Activated CD8-positive, alpha-beta memory T cell treated with anti-CD3 and anti-CD28 coated beads for 36 hours (primary cell): Measurements from ENCODE around the gene C2orf42. TPM values are rescaled to one million over a fixed set of nuclear protein-coding genes. Genes with fewer than 3 reads are reported as not detected.
"Not testable (repeated sequence)": the region's sequence is repeated elsewhere in the genome, so short reads cannot be mapped to it uniquely, and the experiment has no call there.

Experiments used
- CTCF ChIA-PET: fragments of 350-600 bp; sonication (Branson Sonifier 250); formaldehyde crosslinking; loops from one replicate; lab custom pipeline; 2021; ENCODE audit warnings: antibody characterized with exemption; lab: Charles Lee
- POLR2A ChIA-PET: fragments of 350-600 bp; sonication (Branson Sonifier 250); formaldehyde crosslinking; loops from one replicate; lab custom pipeline; 2021; ENCODE audit warnings: antibody characterized with exemption; lab: Charles Lee
- total RNA-seq, 2 experiments: library from RNA; stranded (reverse); gene quantifications; one replicate each; pipeline ENCODE4 v1.2.3, GENCODE V29; 2021

The C2orf42 gene
- total RNA-seq, 2 experiments from 2014 or later, result 20.4 to 22.9 TPM

DNA sequence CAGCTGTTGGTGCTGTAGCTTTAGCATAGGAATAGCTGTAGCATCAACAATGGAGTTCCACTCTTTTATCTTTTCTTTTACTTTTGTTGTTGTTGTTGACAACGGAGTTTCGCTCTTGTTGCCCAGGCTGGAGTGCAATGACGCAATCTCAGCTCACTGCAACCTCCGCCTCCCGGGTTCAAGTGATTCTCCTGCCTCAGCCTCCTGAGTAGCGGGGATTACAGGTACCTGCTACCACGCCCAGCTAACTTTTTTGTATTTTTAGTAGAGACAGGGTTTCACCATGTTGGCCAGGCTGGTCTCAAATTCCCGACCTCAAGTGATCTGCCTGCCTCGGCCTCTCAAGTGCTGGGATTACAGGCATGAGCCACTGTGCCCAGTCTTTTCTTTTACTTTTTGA is 3.6 kb downstream of the C2orf42 start:
- CTCF ChIA-PET, POLR2A ChIA-PET: not testable (repeated sequence)

DNA sequence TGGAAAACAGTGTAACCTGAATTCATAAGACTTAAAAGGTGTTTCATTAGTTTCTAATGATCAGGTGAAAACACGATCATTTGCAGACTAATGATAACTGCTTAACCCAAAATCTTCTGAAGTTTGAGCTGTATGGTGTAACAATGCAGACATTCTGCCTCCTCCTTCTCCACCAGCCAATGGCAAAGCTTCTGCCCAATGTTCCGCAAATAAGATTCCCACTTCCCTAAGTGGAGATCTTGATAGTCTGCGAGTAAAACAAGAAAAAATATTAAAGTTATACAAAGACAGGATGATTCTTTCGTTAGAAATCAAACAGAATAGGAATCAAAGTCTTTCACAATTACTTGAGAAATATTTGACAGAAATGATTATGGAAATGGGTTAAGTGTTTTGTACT is 8.1 kb downstream of the C2orf42 start:
- ChIA-PET CTCF (interaction anchor here (1.6 kb wide), 1 partner anchor 9 kb away, joined by 3 read pairs; no protein-coding TSS in a partner anchor), POLR2A (no interaction called here)

DNA sequence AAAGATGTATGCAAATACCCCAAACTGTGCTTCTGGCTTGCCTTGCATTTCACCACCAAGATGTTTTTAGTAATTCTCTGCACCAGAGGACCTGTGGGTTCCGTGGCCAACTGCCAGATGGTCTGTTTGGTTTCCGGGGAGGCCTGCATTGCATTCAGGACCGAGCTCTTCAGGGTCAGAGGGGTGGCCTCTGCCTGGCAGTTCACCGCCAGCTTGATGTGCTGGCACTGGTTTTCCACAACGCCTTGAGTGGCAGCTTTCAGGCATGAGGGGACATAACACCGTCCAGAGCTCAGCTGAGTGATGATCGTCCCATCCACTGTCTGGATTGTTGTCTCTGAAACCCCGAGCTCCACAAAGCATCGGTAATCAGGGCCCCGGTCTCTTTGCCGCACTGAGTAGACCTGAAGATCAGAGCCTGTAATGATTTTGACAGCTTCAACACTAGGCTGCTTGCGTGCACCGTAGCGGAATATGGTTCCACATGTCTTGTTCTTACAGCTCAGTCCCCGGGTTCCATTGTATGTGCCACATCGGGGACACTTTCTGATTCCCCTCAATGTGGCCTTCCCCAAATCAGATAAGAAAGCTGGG is 9.4 kb downstream of the C2orf42 start:
- CTCF ChIA-PET, result interaction anchor here (0.7 kb wide), 1 partner anchor 10 kb away, joined by 3 read pairs; the partner anchor contains the start of gene C2orf42
- POLR2A ChIA-PET, result interaction anchor here (1.4 kb wide), 1 partner anchor 10 kb away, joined by 4 read pairs; the partner anchor contains the start of gene C2orf42

DNA sequence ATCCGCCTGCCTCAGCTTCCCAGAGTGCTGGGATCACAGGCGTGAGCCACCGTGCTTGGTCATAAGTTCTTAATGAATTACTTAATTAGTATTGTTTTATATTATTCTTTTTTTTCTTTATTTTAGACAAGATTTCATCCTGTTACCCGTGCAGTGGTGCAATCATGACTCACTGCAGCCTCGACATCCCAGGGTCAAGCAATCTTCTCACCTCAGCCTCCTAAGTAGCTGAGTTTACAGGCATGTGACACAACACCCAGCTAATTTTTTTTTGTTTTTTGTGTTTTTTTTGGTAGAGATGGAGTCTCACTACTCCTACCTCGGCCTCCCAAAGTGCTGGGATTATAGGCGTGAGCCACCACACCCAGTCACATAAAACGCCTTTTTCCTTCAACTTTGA is 17.3 kb downstream of the C2orf42 start:
- ChIA-PET POLR2A (no interaction called here), CTCF (interaction anchor here (0.7 to 0.8 kb wide), 2 partner anchors 10 to 585 kb away, joined by 3 read pairs; no protein-coding TSS in a partner anchor)

DNA sequence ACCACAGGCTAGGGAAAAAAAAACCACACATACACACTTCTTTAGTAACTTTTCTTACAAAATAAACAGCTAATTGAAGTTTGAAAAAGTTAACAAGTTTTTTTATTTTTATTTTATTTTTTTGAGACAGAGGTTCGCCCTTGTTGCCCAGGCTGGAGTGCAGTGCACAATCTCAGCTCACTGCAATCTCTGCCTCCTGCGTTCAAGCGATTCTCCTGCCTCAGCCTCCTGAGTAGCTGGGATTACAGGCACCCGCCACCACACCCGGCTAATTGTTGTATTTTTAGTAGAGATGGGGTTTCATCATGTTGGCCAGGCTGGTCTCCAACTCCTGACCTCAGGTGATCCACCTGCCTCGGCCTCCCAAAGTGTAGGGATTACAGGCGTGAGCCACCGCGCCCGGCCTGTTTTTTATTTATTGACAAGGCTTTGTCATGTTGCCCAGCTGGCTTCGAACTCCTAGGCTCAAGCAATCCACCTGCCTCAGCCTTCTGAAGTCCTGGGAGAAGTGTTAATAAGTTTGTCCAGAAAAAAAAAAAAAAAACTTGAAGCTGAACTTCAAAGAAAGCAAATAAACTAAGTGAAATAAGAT is 21.1 kb downstream of the C2orf42 start:
- ChIA-PET POLR2A (interaction anchor here (0.6 to 0.7 kb wide), 2 partner anchors 28 to 131 kb away, joined by 3 to 8 read pairs; no protein-coding TSS in a partner anchor), CTCF (interaction anchor here (0.5 kb wide), 1 partner anchor 274 kb away, joined by 3 read pairs; no protein-coding TSS in a partner anchor)

DNA sequence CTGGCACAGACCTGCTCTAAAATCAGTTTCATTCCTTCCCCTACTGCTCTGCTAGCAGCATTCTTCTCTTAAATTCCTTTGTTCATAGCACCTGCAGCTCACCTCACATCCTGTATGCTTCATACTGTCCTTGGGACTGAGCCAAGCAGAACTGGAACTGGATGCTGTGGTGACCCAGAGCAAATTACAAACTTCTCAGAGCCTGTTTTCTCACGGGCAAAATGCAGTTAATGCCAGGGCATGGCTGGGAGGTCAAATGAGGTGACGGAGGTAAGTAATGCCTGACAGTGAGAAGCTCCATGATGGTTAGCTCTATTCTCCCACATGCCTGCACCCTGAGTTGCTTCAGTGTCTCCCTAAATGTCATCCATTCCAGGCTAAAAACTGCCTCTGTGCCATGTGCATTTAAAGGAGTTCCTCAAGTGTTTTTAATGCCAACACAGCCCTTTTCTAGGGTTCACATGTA is 29.7 kb downstream of the C2orf42 start:
- ChIA-PET CTCF (no interaction called here), POLR2A (no interaction called here)

DNA sequence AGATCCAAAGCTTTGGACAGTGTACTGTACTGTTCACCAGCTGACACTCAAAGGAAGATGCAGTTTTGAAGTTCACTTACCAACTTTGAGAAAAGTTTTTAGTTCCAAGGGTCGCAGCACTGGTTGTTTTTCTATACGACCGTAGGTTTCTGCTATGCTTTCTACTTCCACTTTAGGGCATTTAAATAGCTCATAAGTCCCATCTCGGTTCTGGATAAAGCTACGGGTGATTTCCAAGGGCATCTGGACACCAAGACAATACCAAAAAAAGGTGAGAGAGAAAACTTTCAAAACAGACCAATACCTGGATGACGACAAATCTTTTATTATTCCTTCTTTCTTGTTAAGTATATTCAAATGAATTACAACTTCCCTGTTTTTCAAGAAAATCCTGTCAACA is 30.3 kb downstream of the C2orf42 start:
- POLR2A ChIA-PET, result no interaction called here
- CTCF ChIA-PET, result no interaction called here

DNA sequence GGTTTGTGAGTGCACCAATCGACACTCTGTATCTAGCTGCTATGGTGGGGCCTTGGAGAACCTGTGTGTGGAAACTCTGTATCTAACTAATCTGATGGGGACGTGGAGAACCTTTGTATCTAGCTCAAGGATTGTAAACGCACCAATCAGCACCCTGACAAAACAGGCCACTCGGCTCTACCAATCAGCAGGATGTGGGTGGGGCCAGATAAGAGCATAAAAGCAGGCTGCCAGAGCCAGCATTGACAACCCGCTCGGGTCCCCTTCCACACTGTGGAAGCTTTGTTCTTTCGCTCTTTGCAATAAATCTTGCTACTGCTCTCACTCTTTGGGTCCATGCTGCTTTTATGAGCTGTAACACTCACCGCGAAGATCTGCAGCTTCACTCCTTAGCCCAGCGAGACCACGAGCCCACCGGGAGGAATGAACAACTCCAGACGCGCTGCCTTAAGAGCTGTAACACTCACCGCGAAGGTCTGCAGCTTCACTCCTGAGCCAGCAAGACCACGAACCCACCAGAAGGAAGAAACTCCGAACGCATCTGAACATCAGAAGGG is 41.6 kb downstream of the C2orf42 start:
- CTCF ChIA-PET, POLR2A ChIA-PET: not testable (repeated sequence)

DNA sequence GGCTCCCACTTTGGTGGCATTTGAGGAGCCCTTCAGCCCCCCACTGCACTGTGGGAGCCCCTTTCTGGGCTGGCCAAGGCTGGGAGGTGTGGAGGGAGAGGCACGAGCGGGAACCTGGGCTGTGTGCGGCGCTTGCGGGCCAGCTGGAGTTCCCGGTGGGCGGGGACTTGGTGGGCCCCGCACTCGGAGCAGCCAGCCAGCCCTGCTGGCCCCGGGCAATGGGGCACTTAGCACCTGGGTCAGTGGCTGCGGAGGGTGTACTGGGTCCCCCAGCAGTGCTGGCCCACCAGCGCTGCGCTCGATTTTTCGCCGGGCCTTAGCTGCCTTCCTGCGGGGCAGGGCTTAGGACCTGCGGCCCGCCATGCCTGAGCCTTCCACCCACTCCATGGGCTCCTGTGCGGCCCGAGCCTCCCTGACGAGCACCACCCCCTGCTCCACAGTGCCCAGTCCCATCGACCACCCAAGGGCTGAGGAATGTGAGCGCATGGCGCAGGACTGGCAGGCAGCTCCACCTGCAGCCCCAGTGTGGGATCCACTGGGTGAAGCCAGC is 42.5 kb downstream of the C2orf42 start:
- CTCF ChIA-PET, result interaction anchor here (0.6 kb wide), 1 partner anchor 23 kb away, joined by 3 read pairs; no protein-coding TSS in a partner anchor
- POLR2A ChIA-PET, result not testable (repeated sequence)

DNA sequence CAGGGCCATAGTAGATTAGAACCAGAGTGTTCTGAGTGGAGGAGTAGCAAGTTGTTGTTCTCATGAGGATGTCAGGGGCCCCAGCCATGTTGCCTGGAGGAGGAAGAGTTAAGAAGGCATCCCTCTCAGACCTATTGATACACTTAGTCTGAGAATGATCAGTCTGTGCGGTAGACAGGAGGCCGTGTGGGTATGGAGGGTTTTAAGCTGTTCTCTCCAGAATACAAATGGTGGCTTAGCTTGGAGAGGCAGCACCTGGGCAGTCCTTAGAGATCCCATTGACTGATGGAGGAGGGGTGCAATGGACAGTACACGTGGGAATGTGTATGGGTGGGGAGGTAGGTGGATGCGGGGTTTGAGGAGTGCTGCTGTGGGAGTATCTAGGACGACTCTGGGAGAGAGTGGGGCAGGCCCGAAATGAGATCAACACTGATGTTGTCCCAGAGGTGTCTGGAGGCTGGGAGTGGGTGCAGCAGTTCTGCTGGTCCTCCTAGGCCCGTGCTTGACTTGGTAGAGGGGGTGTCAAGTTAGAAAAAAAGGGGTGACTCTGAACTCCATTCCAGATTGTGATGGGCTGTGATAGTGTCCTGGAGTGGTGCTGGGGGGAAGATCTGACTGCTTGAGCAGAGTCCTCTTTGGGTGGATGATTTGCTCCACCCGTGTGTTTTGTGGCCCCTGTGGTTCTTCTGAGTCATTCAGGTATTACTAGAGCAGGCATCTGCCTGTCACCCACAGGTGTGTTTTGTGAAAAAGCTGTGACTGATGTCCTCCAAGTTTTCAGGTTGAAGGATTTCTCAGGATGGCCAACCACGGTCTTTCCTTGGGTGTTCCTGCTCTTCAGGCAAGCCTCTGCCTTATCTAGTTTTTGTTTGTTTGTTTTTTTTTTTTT is 44.7 kb downstream of the C2orf42 start:
- ChIA-PET POLR2A (no interaction called here), CTCF (no interaction called here)

DNA sequence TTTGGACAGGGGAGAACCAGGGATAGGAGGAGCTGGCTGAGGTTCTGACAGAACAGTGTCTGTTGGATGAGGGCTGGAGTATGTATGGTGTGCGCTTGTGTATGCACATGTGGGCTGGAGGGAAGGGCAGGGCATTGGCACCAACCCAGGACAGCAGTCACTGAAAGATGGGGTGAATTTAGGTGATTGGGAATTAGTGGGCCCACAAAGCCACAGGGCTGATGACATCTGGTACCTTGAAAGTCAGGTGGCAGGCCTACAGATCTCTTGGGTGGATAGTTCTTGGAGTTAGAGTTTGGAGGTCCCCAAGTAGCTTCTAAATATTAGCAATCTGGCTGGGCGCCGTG is 45.7 kb downstream of the C2orf42 start:
- ChIA-PET POLR2A (interaction anchor here (0.7 to 3.9 kb wide), 2 partner anchors 77 to 230 kb away, joined by 3 to 26 read pairs; partner anchors contain the start of gene MXD1), CTCF (interaction anchor here (0.6 kb wide), 1 partner anchor 527 kb away, joined by 3 read pairs; no protein-coding TSS in a partner anchor)

DNA sequence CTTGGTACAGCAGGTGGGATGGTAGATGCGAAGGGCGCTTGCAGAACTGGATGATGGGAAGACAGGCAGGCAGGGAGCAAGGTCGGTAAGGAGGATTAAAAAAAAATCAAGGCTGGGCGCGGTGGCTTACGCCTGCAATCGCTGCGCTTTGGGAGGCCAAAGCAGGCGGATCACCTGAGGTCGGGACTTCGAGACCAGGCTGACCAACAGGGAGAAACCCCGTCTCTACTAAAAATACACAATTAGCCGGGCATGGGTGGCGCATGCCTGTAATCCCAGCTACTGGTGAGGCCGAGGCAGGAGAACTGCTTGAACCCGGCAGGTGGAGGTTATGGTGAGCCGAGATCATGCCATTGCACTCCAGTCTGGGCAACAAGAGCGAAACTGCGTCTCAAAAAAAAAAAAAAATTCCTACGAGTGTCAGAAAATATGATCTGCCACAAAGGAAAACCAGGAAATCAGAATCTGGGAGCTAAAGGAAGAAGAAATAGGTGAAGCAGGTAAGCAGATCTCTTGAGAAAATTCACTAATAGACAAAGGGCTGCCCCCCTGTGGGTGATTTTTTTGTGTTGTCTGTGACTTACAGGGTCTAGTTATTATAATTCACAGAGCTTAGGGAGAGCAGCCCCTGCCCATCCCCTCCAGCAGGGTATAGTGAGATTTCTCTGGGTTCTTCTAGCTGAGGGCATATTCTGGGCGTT is 46.2 kb downstream of the C2orf42 start:
- ChIA-PET CTCF (interaction anchor here (0.6 to 8.0 kb wide), 2 partner anchors 58 to 526 kb away, joined by 3 to 61 read pairs; partner anchors contain the start of gene PCBP1), POLR2A (interaction anchor here (0.7 to 4.2 kb wide), 4 partner anchors 9 to 230 kb away, joined by 3 to 65 read pairs (median 15); partner anchors contain the start of genes MXD1 and PCBP1)

DNA sequence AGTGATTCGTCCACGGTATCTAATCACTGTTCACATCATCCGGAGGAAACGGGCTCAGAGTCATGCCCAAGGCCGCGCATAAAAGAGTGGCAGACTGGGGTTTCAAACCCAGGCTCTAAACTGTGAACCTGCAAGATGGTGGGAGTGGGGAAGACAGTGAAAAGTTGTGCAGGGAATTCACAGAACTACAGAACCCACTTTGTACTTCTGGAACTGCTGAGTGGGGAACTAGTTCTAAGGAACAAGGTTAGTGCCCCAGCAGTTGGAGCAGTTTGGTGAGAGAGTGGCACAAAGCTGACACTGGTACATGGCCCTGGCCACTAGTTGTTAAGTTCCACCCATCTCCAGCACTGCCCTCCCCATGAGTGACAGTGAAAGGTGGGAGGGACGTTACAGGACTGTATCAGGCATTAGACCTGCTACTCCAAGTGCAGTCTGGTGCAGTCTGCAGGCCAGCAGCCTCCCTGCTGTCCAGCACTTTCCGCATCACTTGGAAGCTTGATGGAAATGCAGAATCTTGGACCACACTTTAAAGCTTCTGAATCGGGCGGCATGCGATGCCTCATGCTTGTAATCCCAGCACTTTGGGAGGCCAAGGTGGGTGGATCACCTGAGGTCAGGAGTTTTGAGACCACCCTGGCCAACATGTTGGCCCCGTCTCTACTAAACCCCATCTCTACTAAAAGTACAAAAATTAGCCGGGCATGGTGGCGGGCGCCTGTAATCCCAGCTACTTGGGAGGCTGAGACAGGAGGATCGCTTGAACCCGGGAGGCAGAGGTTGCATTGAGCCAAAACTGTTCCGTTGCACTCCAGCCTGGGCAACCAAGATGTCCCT is 47.3 kb downstream of the C2orf42 start:
- POLR2A ChIA-PET, result interaction anchor here (0.6 to 4.2 kb wide), 10 partner anchors 12 to 229 kb away, joined by 3 to 65 read pairs (median 10); partner anchors contain the start of genes C2orf42, MXD1 and PCBP1
- CTCF ChIA-PET, result interaction anchor here (0.6 to 8.0 kb wide), 13 partner anchors 10 to 249 kb away, joined by 3 to 61 read pairs (median 5); partner anchors contain the start of genes MXD1, PCBP1, SNRNP27 and TIA1

DNA sequence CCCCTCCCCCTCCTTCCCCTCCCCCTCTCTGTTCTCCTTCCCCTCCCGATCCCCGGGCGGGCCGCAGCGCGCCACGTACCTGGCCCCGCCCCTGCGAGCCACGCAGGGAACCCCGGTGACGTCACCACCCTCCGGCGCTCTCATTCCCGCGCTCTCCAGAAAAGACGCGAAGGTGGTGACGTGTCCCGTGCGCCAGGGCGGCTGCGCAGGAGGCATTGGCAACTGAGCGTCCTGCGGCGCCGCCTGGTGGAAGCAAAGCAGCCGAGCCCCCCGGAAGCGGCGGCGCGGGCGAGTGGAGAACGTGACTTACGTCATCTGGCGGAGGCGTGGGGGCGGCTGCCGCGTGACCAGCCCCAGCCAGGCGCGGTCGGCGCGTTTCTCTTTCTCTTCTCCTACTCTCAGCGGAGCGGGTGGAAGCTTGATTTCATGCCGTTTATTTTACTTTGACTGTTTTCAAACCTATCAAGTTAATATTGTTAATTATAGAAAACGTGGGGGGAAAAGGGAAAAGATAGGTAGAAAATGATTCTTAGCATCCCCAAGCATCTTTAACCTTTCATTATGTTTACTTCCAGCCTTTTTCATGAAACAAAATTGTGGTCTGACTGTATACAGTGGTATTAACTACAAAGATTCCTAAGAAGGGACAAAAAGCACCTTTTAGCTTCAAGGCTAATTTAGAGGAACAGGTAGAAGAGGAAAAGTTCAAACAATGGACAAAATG is 48.1 kb downstream of the C2orf42 start:
- CTCF ChIA-PET, result interaction anchor here (0.6 to 8.0 kb wide), 15 partner anchors 10 to 248 kb away, joined by 3 to 61 read pairs (median 5); partner anchors contain the start of genes MXD1, PCBP1, SNRNP27 and TIA1
- POLR2A ChIA-PET, result interaction anchor here (0.5 to 4.2 kb wide), 12 partner anchors 9 to 228 kb away, joined by 4 to 65 read pairs (median 8); partner anchors contain the start of genes C2orf42, MXD1 and PCBP1

DNA sequence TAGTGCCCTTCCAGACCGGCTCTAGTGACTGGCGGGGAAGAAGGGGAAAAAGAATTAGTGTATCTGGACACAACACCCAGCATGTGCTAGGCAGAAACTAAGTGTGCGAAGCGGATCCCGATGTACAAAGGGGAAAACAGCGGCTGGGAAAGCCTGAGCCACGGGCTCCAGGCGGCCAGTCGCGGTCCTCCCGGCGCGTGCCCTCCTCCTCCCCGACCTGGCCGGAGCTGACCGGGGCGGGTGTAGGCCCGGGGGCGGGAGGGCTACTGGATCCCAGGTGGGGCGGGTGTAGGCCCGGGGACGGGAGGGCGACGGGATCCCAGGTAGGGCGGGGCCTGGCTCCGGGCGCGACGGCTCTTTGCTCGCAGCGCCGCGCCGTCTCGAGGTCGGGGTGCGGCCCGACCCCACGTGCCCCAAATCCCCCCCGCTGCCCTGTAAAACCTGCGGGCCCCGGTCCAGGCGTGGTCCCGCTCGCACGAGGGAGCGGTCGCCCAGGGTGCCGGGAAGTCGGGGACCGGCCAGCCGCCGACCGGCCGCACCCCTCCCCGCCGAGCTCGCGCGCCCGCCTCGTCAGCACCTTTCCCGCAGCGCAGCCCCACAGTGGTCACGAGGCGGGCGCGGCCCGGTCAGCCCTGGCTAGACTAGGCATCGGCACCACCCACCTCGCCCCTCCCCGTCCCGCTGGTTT is 48.8 kb downstream of the C2orf42 start:
- ChIA-PET CTCF (interaction anchor here (0.8 to 8.0 kb wide), 13 partner anchors 9 to 228 kb away, joined by 3 to 61 read pairs (median 5); partner anchors contain the start of genes MXD1 and PCBP1), POLR2A (interaction anchor here (0.5 to 4.2 kb wide), 13 partner anchors 9 to 227 kb away, joined by 3 to 65 read pairs (median 6); partner anchors contain the start of genes C2orf42, MXD1 and PCBP1)
